HUES48 (cell line): ENCODE data around the gene CD46.

Experiments
- H3K27ac ChIP-seq: one replicate; pipeline ENCODE4 v1.7.0; 2013; ENCODE audit warnings: low read depth, low read length, inconsistent platforms
- H3K27me3 ChIP-seq: 2 replicates; pipeline ENCODE4 v1.6.1; 2013; ENCODE audit warnings: mild to moderate bottlenecking, low read length; ENCODE audit not compliant: control insufficient read depth, insufficient read depth
- H3K36me3 ChIP-seq: 2 replicates; pipeline ENCODE4 v1.6.1; 2013; ENCODE audit warnings: low read length; ENCODE audit not compliant: control insufficient read depth, insufficient read depth
- H3K4me1 ChIP-seq: 2 replicates; pipeline ENCODE4 v1.6.1; 2013; ENCODE audit warnings: mild to moderate bottlenecking, low read length; ENCODE audit not compliant: control insufficient read depth, insufficient read depth
- H3K4me3 ChIP-seq: 2 replicates; pipeline ENCODE4 v1.5.1; 2013; ENCODE audit warnings: mild to moderate bottlenecking, low read depth, low read length
- H3K9ac ChIP-seq: 2 replicates; pipeline ENCODE4 v1.6.1; 2013; ENCODE audit warnings: mild to moderate bottlenecking, low read depth, low read length, moderate library complexity
- H3K9me3 ChIP-seq: 2 replicates; pipeline ENCODE4 v1.6.1; 2013; ENCODE audit warnings: low read length; ENCODE audit not compliant: control insufficient read depth, insufficient read depth

Gene CD46

GRCh38 chr1:207817778-207818751, 66.2 kb downstream of the CD46 start:
- no peak overlapping the region for H3K4me3 ChIP-seq
- H3K36me3 ChIP-seq = no peaks in the 10 kb centered on the region
- H3K27ac ChIP-seq = no peak overlapping the region
- H3K4me1 ChIP-seq = no peaks in the 10 kb centered on the region
- H3K9me3 ChIP-seq = no peaks in the 10 kb centered on the region
- H3K9ac ChIP-seq = no peak overlapping the region
- no peaks in the 10 kb centered on the region for H3K27me3 ChIP-seq

- Histone ChIP-seq H3K4me1 (peaks cover 3% of the 10 kb centered on the region; the same call in 1 of the 2 replicates), H3K4me3 (no peak overlapping the region), H3K27ac (no peak overlapping the region), H3K27me3 (no peaks in the 10 kb centered on the region), H3K36me3 (no peaks in the 10 kb centered on the region), H3K9me3 (no peaks in the 10 kb centered on the region), H3K9ac (no peak overlapping the region)
These were observed 67.2 kb downstream of the CD46 start for GRCh38 chr1:207818971-207819451.

- no peaks in the 10 kb centered on the region for H3K36me3 ChIP-seq
- H3K4me1 ChIP-seq = peaks cover 7% of the 10 kb centered on the region; the same call in 1 of the 2 replicates
These were observed 69.0 kb downstream of the CD46 start for GRCh38 chr1:207820568-207821463.

GRCh38 chr1:207821464-207822045, 69.7 kb downstream of the CD46 start:
- Histone ChIP-seq H3K9ac (no peak overlapping the region), H3K27ac (no peak overlapping the region), H3K36me3 (no peaks in the 10 kb centered on the region), H3K27me3 (no peaks in the 10 kb centered on the region), H3K4me3 (no peak overlapping the region), H3K9me3 (no peaks in the 10 kb centered on the region), H3K4me1 (peaks cover 7% of the 10 kb centered on the region; the same call in 1 of the 2 replicates)

More at GRCh38 chr1:207820568-207821463, 69.0 kb downstream of the CD46 start:
- no peaks in the 10 kb centered on the region for H3K27me3 ChIP-seq
- no peaks in the 10 kb centered on the region for H3K9me3 ChIP-seq
- no peak overlapping the region for H3K9ac ChIP-seq
- H3K27ac ChIP-seq = no peak overlapping the region
- no peak overlapping the region for H3K4me3 ChIP-seq

GRCh38 chr1:207822124-207822601, 70.3 kb downstream of the CD46 start:
- Histone ChIP-seq H3K4me1 (peaks cover 7% of the 10 kb centered on the region; the same call in 1 of the 2 replicates), H3K4me3 (no peak overlapping the region), H3K27ac (no peak overlapping the region), H3K9ac (no peak overlapping the region), H3K27me3 (no peaks in the 10 kb centered on the region), H3K36me3 (no peaks in the 10 kb centered on the region), H3K9me3 (no peaks in the 10 kb centered on the region)

- peaks cover 7% of the 10 kb centered on the region; the same call in 1 of the 2 replicates for H3K4me1 ChIP-seq
- no peak overlapping the region for H3K9ac ChIP-seq
- H3K9me3 ChIP-seq = no peaks in the 10 kb centered on the region
- no peak overlapping the region for H3K4me3 ChIP-seq
- no peaks in the 10 kb centered on the region for H3K36me3 ChIP-seq
- no peak overlapping the region for H3K27ac ChIP-seq
- H3K27me3 ChIP-seq = no peaks in the 10 kb centered on the region
These were observed 71.0 kb downstream of the CD46 start for GRCh38 chr1:207822602-207823451.

- Histone ChIP-seq H3K4me3 (no peak overlapping the region), H3K4me1 (peaks cover 7% of the 10 kb centered on the region; the same call in 1 of the 2 replicates), H3K36me3 (no peaks in the 10 kb centered on the region), H3K27me3 (no peaks in the 10 kb centered on the region), H3K27ac (no peak overlapping the region), H3K9ac (no peak overlapping the region), H3K9me3 (no peaks in the 10 kb centered on the region)
These were observed 71.7 kb downstream of the CD46 start for GRCh38 chr1:207823531-207823879.

GRCh38 chr1:207823880-207824566, 72.2 kb downstream of the CD46 start:
- Histone ChIP-seq H3K4me3 (no peak overlapping the region), H3K9me3 (no peaks in the 10 kb centered on the region), H3K4me1 (peaks cover 7% of the 10 kb centered on the region; the same call in 1 of the 2 replicates), H3K27me3 (no peaks in the 10 kb centered on the region), H3K27ac (no peak overlapping the region), H3K36me3 (no peaks in the 10 kb centered on the region), H3K9ac (no peak overlapping the region)

- Histone ChIP-seq H3K4me1 (peaks cover 7% of the 10 kb centered on the region; the same call in 1 of the 2 replicates), H3K27ac (no peak overlapping the region), H3K36me3 (no peaks in the 10 kb centered on the region)
These were observed 73.0 kb downstream of the CD46 start for GRCh38 chr1:207824691-207825408.

More at GRCh38 chr1:207824691-207825408, 73.0 kb downstream of the CD46 start:
- H3K9ac ChIP-seq = no peak overlapping the region
- H3K27me3 ChIP-seq = no peaks in the 10 kb centered on the region
- H3K4me3 ChIP-seq = no peak overlapping the region
- no peaks in the 10 kb centered on the region for H3K9me3 ChIP-seq
